ENCODE data around the gene CEP89.

DNA sequence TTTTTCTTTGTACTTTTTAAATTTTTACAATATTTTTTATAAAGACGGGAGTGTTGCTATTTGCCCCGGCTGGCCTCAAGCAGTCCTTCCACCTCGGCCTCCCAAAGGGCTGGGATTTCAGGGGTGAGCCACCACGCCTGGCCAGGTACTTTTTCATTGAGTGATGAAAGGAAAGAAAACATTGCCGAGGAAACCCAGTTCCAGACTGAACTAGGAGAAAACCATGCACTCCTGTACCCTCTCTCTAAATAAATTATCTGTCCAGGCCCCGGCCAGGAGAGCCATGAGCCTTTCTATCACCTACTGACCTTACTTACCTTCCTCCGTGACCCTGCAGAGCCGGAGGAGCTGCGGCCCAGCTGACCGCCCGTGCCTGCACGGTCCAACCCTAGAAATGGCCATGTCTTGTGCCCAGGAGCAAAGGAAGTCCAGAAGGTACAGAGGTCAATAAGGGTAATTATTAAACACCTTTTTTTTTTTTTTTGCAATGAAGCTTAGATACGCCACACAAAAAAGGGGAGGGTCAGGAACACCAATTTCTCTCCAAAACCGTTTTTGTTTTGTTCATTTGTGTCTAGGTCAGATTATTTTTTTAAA, 102.3 kb downstream of the CEP89 start, which contains the start of gene SLC7A9:
- TF ChIP-seq, protein P1, sequence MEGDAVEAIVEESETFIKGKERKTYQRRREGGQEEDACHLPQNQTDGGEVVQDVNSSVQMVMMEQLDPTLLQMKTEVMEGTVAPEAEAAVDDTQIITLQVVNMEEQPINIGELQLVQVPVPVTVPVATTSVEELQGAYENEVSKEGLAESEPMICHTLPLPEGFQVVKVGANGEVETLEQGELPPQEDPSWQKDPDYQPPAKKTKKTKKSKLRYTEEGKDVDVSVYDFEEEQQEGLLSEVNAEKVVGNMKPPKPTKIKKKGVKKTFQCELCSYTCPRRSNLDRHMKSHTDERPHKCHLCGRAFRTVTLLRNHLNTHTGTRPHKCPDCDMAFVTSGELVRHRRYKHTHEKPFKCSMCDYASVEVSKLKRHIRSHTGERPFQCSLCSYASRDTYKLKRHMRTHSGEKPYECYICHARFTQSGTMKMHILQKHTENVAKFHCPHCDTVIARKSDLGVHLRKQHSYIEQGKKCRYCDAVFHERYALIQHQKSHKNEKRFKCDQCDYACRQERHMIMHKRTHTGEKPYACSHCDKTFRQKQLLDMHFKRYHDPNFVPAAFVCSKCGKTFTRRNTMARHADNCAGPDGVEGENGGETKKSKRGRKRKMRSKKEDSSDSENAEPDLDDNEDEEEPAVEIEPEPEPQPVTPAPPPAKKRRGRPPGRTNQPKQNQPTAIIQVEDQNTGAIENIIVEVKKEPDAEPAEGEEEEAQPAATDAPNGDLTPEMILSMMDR (optimal IDR thresholded peaks at IDR 0.05 in 1 of 3, IDR thresholded peaks at IDR 0.05 in 1 of 3, conservative IDR thresholded peaks at IDR 0.05 in 1 of 3; ENCODE audit: extremely low read depth in 1 of 3, insufficient read depth in 2 of 3, low read length in 3 of 3) = no peak
- no peak for TF ChIP-seq EZH2 (IDR thresholded peaks at IDR 0.05; ENCODE audit: low read length)
